ENCODE results near the gene ASXL3. TPM values are rescaled to one million over a fixed set of nuclear protein-coding genes. Genes with fewer than 3 reads are reported as not detected.

ASXL3 gene
- polyA plus RNA-seq, 1 donor (not counting 4 experiments of a cell fraction or from before 2014, with no cell fraction given) = not detected

DNA sequence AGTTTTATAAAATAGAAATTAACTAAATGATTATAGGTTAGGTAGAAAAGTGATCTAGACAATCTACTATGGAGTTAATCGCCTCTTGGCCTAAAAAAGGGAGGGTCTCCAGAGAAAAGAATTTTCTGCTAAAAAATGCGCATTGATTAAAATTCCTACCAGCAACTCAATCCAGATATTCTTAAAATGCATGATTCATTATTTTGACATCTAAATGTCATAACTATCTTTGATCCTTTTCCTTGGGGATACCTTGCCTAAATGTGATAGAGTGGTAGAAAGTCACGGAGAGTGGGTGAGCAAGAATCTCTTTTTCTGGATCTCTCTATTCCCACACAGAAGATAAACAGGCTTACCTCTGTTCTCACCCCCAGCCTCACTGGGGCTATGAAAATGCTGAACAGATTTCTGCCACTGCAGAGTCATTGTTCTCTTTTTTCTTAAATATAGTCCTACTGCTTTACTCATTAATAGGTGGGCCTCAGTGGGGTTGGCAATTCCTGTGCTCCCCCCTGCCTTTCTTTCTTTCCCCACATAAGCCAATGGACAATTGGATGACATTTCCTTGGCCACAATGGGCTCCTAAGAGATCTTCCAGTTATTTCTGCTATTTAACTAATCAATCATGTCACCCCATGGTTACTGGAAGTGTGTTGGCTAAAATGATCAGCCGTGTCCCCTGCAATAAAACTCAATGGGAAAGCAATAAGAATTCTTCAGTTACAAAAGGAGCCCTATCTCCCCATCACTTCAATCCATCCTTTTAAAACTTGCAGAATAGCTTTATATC, 5.8 kb upstream of the ASXL3 start:
- H3K79me2 ChIP-seq (ENCODE audit: control insufficient read depth, insufficient read depth, low read length) = no peaks in the 10 kb centered on the region
- H3K27me3 ChIP-seq (ENCODE audit: control insufficient read depth, extremely low read depth, insufficient read depth, low read length) = peaks cover 7% of the 10 kb centered on the region
- H2AFZ ChIP-seq (ENCODE audit: control insufficient read depth, low read length) = no peak overlapping the region
- no peaks in the 10 kb centered on the region for H3K4me1 ChIP-seq (ENCODE audit: control insufficient read depth, extremely low read depth, insufficient read depth, low read length)
- no peaks in the 10 kb centered on the region for H3K9me3 ChIP-seq (ENCODE audit: control insufficient read depth, low read depth, low read length)
- no peak overlapping the region for H3K27ac ChIP-seq (ENCODE audit: control insufficient read depth, insufficient read depth, low read length)
- dilution Hi-C loops (cut with MboI; ENCODE audit: extremely low pct_ligation_motif_present, low sequenced_read_pairs) = no loop called here
- no peak overlapping the region for H3K4me2 ChIP-seq (ENCODE audit: control insufficient read depth, extremely low read depth, insufficient read depth, low read depth, low read length)
- no peak overlapping the region for H3K9ac ChIP-seq (ENCODE audit: control insufficient read depth, extremely low read depth, insufficient read depth, low read length)
- no peaks in the 10 kb centered on the region for H3K36me3 ChIP-seq (ENCODE audit: control insufficient read depth in 2 of 2, extremely low read depth in 1 of 2, insufficient read depth in 2 of 2, low read length in 2 of 2)
- no peak for FAIRE-seq
- H3K4me3 ChIP-seq (ENCODE audit: control insufficient read depth in 2 of 3, extremely low read depth in 1 of 3, insufficient read depth in 2 of 3, low read depth in 1 of 3, low read length in 3 of 3) = no peak overlapping the region
- TF ChIP-seq, protein P1, sequence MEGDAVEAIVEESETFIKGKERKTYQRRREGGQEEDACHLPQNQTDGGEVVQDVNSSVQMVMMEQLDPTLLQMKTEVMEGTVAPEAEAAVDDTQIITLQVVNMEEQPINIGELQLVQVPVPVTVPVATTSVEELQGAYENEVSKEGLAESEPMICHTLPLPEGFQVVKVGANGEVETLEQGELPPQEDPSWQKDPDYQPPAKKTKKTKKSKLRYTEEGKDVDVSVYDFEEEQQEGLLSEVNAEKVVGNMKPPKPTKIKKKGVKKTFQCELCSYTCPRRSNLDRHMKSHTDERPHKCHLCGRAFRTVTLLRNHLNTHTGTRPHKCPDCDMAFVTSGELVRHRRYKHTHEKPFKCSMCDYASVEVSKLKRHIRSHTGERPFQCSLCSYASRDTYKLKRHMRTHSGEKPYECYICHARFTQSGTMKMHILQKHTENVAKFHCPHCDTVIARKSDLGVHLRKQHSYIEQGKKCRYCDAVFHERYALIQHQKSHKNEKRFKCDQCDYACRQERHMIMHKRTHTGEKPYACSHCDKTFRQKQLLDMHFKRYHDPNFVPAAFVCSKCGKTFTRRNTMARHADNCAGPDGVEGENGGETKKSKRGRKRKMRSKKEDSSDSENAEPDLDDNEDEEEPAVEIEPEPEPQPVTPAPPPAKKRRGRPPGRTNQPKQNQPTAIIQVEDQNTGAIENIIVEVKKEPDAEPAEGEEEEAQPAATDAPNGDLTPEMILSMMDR (optimal IDR thresholded peaks at IDR 0.05 in 1 of 3, IDR thresholded peaks at IDR 0.05 in 1 of 3, conservative IDR thresholded peaks at IDR 0.05 in 1 of 3; ENCODE audit: extremely low read depth in 1 of 3, insufficient read depth in 2 of 3, low read length in 3 of 3) = no peak
- TF ChIP-seq EZH2 (IDR thresholded peaks at IDR 0.05; ENCODE audit: low read length) = no peak
- no peak for DNase-seq (ENCODE audit: low read depth, low spot score)
- H4K20me1 ChIP-seq (ENCODE audit: control insufficient read depth, extremely low read depth, insufficient read depth, low read length) = no peaks in the 10 kb centered on the region
- H3K9me1 ChIP-seq (ENCODE audit: control insufficient read depth, extremely low read depth, insufficient read depth, low read length) = no peaks in the 10 kb centered on the region

DNA sequence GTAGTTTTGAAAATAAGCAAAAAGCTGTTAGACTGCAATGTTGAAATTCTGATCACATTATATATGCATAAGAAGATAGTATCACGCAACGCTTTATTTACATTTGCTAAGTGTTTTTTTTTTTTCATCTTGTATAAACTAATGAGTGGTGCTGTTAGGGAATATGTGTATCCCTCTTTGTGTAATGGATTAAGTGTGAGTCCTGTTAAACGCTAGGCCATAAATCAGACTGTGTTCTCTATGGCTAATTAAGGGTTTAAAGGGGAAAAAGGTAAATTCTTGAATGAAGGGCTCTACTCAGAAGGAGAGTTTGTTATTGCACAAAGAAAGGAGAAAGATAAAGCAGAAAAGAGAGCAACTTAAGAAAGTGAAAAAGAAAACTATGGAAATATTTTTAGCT, 4.8 kb upstream of the ASXL3 start:
- H3K4me1 ChIP-seq (ENCODE audit: control insufficient read depth, extremely low read depth, insufficient read depth, low read length) = peaks cover 2% of the 10 kb centered on the region
- no peak overlapping the region for H2AFZ ChIP-seq (ENCODE audit: control insufficient read depth, low read length)
- no peaks in the 10 kb centered on the region for H3K9me1 ChIP-seq (ENCODE audit: control insufficient read depth, extremely low read depth, insufficient read depth, low read length)
- TF ChIP-seq, protein P1 (optimal IDR thresholded peaks at IDR 0.05 in 1 of 3, IDR thresholded peaks at IDR 0.05 in 1 of 3, conservative IDR thresholded peaks at IDR 0.05 in 1 of 3; ENCODE audit: extremely low read depth in 1 of 3, insufficient read depth in 2 of 3, low read length in 3 of 3) = no peak
- no peak for TF ChIP-seq EZH2 (IDR thresholded peaks at IDR 0.05; ENCODE audit: low read length)
- DNase-seq (ENCODE audit: low read depth, low spot score) (no peak), FAIRE-seq (no peak)
- H3K9me3 ChIP-seq (ENCODE audit: control insufficient read depth, low read depth, low read length) = no peaks in the 10 kb centered on the region
- dilution Hi-C loops (cut with MboI; ENCODE audit: extremely low pct_ligation_motif_present, low sequenced_read_pairs) = no loop called here
- peaks cover 16% of the 10 kb centered on the region for H3K27me3 ChIP-seq (ENCODE audit: control insufficient read depth, extremely low read depth, insufficient read depth, low read length)
- no peak overlapping the region for H3K9ac ChIP-seq (ENCODE audit: control insufficient read depth, extremely low read depth, insufficient read depth, low read length)
- no peak overlapping the region for H3K4me3 ChIP-seq (ENCODE audit: control insufficient read depth in 2 of 3, extremely low read depth in 1 of 3, insufficient read depth in 2 of 3, low read depth in 1 of 3, low read length in 3 of 3)
- no peaks in the 10 kb centered on the region for H4K20me1 ChIP-seq (ENCODE audit: control insufficient read depth, extremely low read depth, insufficient read depth, low read length)
- H3K79me2 ChIP-seq (ENCODE audit: control insufficient read depth, insufficient read depth, low read length) = no peaks in the 10 kb centered on the region
- H3K36me3 ChIP-seq (ENCODE audit: control insufficient read depth in 2 of 2, extremely low read depth in 1 of 2, insufficient read depth in 2 of 2, low read length in 2 of 2) = no peaks in the 10 kb centered on the region
- H3K4me2 ChIP-seq (ENCODE audit: control insufficient read depth, extremely low read depth, insufficient read depth, low read depth, low read length) = no peak overlapping the region
- no peak overlapping the region for H3K27ac ChIP-seq (ENCODE audit: control insufficient read depth, insufficient read depth, low read length)
